Measurements from ENCODE around the gene GLDC. TPM values are rescaled to one million over a fixed set of nuclear protein-coding genes. Genes with fewer than 3 reads are reported as not detected.

The GLDC gene
- total RNA-seq, 2 experiments from 2014 or later = not detected

GRCh38 chr9:6677803-6678202, 32.3 kb upstream of the GLDC start:
- DNase-seq (ENCODE audit: low spot score) = no peak
- POLR2A ChIA-PET = interaction anchor here (0.7 to 2.3 kb wide), 3 partner anchors 14 to 979 kb away, joined by 3 to 6 read pairs (median 4); no protein-coding TSS in a partner anchor
- CTCF ChIA-PET (ENCODE audit: unreplicated experiment) = no interaction called here

GRCh38 chr9:6676254-6676921, 30.9 kb upstream of the GLDC start:
- no peaks in the 10 kb centered on the region for H3K79me2 ChIP-seq (ENCODE audit: insufficient read depth, low read depth, low read length)
- TF ChIP-seq EZH2phosphoT487 (IDR thresholded peaks at IDR 0.05; ENCODE audit: borderline replicate concordance, low read depth, low read length) = no peak
- no peak for TF ChIP-seq CTCF (conservative IDR thresholded peaks at IDR 0.05; ENCODE audit: low read length)
- no peaks in the 10 kb centered on the region for H3K9me3 ChIP-seq (ENCODE audit: low read length)
- H3K4me1 ChIP-seq (ENCODE audit: insufficient read depth, low read length, poor library complexity, severe bottlenecking) = peaks cover 6% of the 10 kb centered on the region
- H3K4me3 ChIP-seq (ENCODE audit: low read depth, low read length, poor library complexity, severe bottlenecking) = no peak overlapping the region
- no peaks in the 10 kb centered on the region for H4K20me1 ChIP-seq (ENCODE audit: insufficient read depth, low read length)
- no peak for DNase-seq (ENCODE audit: low spot score)
- CTCF ChIA-PET (ENCODE audit: unreplicated experiment) = no interaction called here
- no peak overlapping the region for H3K4me2 ChIP-seq (ENCODE audit: low read length)
- H3K36me3 ChIP-seq (ENCODE audit: insufficient read depth, low read length) = no peaks in the 10 kb centered on the region
- H3K9me2 ChIP-seq (ENCODE audit: insufficient read depth, low read length) = no peaks in the 10 kb centered on the region
- BruUV-seq (replicated peaks) = no TSS peak
- POLR2A ChIA-PET = interaction anchor here (0.6 to 2.3 kb wide), 3 partner anchors 12 to 87 kb away, joined by 3 to 6 read pairs (median 3); no protein-coding TSS in a partner anchor
- H3K27ac ChIP-seq (ENCODE audit: low read depth, low read length, poor library complexity, severe bottlenecking) = no peak overlapping the region
- intact Hi-C loops (cut with micrococcal nuclease; ENCODE audit: unreplicated experiment) = no loop called here
- no peak overlapping the region for H2AFZ ChIP-seq (ENCODE audit: low read length)

More at GRCh38 chr9:6677803-6678202, 32.3 kb upstream of the GLDC start:
- H3K4me2 ChIP-seq (ENCODE audit: low read length) = no peak overlapping the region
- intact Hi-C loops (cut with micrococcal nuclease; ENCODE audit: unreplicated experiment) = no loop called here
- no peak overlapping the region for H3K27ac ChIP-seq (ENCODE audit: low read depth, low read length, poor library complexity, severe bottlenecking)
- H3K36me3 ChIP-seq (ENCODE audit: insufficient read depth, low read length) = no peaks in the 10 kb centered on the region
- no peaks in the 10 kb centered on the region for H3K9me3 ChIP-seq (ENCODE audit: low read length)
- peaks cover 10% of the 10 kb centered on the region for H3K4me1 ChIP-seq (ENCODE audit: insufficient read depth, low read length, poor library complexity, severe bottlenecking)
- no peaks in the 10 kb centered on the region for H3K9me2 ChIP-seq (ENCODE audit: insufficient read depth, low read length)
- no TSS peak for BruUV-seq (replicated peaks)
- H3K4me3 ChIP-seq (ENCODE audit: low read depth, low read length, poor library complexity, severe bottlenecking) = no peak overlapping the region
- H4K20me1 ChIP-seq (ENCODE audit: insufficient read depth, low read length) = no peaks in the 10 kb centered on the region
- no peak for TF ChIP-seq EZH2phosphoT487 (IDR thresholded peaks at IDR 0.05; ENCODE audit: borderline replicate concordance, low read depth, low read length)
- H3K79me2 ChIP-seq (ENCODE audit: insufficient read depth, low read depth, low read length) = peaks cover 9% of the 10 kb centered on the region; the same call in 1 of the 2 replicates
- H2AFZ ChIP-seq (ENCODE audit: low read length) = no peak overlapping the region

- Histone ChIP-seq H3K4me1 (ENCODE audit: insufficient read depth, low read length, poor library complexity, severe bottlenecking) (no peaks in the 10 kb centered on the region), H3K36me3 (ENCODE audit: insufficient read depth, low read length) (no peaks in the 10 kb centered on the region), H3K4me3 (ENCODE audit: low read depth, low read length, poor library complexity, severe bottlenecking) (no peak overlapping the region), H4K20me1 (ENCODE audit: insufficient read depth, low read length) (no peaks in the 10 kb centered on the region), H3K27ac (ENCODE audit: low read depth, low read length, poor library complexity, severe bottlenecking) (no peak overlapping the region), H3K4me2 (ENCODE audit: low read length) (no peak overlapping the region), H3K79me2 (ENCODE audit: insufficient read depth, low read depth, low read length) (no peaks in the 10 kb centered on the region), H2AFZ (ENCODE audit: low read length) (no peak overlapping the region), H3K9me3 (ENCODE audit: low read length) (no peaks in the 10 kb centered on the region), H3K9me2 (ENCODE audit: insufficient read depth, low read length) (no peaks in the 10 kb centered on the region)
- no TSS peak for BruUV-seq (replicated peaks)
- intact Hi-C loops (cut with micrococcal nuclease; ENCODE audit: unreplicated experiment) = no loop called here
- ChIA-PET POLR2A (interaction anchor here (2.3 kb wide), 1 partner anchor 11 kb away, joined by 6 read pairs; no protein-coding TSS in a partner anchor), CTCF (ENCODE audit: unreplicated experiment) (no interaction called here)
- no peak for TF ChIP-seq EZH2phosphoT487 (IDR thresholded peaks at IDR 0.05; ENCODE audit: borderline replicate concordance, low read depth, low read length)
- TF ChIP-seq CTCF (conservative IDR thresholded peaks at IDR 0.05; ENCODE audit: low read length) = no peak
- DNase-seq (ENCODE audit: low spot score) = no peak
These were observed 29.7 kb upstream of the GLDC start for GRCh38 chr9:6675268-6675667.

Data from OCI-LY7 (cell line).